GM21515 (cell line): ENCODE data around the gene OLA1.

Experiments used
- ATAC-seq: cut with Tn5 transposase; IDR thresholded peaks from one replicate; pipeline ENCODE4 v1.9.1; 2021; ENCODE audit not compliant: unreplicated experiment

OLA1 gene

DNA sequence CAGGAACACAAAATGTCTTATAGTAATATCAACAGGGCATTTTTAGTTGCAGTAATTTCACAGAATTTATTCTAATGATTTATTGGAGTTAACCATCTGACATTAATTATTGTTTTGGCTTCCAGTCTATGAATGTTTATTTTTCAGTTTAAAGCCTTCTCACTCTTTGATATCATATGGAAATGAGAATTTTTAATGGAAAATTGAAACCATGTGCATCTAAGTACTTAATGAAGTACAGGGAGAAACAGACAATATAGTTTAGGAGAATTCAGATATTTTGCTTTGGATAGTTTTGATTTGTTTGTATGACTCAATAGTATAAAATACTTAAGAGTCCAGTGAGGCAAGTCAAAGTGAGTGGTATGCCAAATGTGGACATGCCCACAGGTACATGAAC, 126.1 kb downstream of the OLA1 start:
- no peak for ATAC-seq

DNA sequence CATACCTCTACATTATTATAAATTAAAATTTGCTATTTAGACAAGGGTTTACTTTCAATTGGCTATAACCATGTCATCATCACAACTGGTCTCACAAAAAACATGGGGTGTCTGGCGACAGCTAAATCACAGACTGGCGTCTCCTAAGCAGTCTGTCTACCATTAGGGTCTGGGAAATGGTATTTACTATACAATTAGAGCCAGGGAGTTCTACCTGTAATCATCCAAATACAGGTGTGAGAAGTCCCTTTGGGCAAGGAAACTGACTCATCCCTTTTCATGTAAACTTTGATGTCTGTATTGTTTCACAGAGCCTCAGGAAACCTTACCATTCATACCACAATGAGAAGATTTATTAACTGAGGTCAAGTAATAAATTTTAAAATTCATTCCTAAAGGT, 126.7 kb downstream of the OLA1 start:
- ATAC-seq, result no peak

DNA sequence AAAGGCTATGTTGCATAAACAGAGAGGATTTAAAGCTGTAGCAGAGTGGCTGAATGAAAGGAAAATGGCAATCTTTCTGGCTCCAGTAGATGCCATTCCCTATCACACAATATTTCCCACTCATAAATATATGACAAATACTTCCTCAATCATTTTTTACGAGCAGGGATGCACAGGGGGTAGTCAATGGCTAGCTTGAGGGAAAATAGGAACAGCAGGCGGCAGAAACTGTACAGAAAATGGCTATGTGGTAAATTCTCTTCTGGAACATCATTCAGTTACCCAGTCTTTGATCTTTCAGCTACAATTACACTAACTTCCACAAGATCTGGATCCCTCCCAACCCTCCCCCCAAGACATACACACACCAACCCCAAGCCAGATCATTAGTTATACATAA, 127.2 kb downstream of the OLA1 start:
- ATAC-seq, result no peak

DNA sequence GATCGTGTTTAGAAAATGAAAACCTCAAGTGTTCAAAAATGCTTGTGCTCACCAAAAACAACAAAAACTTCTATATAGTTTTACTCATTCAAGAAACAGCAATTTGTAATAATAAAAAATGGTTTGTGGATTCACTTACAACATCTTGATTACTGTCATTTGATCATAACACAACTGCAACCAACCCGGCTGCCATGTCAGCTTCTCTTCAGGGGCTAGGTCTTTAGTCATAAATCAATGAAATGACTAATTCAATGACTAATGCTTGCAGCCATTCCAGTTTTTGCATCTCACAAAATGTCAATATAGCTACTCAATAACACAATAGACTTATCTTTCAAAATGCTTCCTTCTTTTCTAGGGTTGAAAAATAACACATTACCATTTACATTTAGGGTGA, 128.0 kb downstream of the OLA1 start:
- ATAC-seq, result no peak

DNA sequence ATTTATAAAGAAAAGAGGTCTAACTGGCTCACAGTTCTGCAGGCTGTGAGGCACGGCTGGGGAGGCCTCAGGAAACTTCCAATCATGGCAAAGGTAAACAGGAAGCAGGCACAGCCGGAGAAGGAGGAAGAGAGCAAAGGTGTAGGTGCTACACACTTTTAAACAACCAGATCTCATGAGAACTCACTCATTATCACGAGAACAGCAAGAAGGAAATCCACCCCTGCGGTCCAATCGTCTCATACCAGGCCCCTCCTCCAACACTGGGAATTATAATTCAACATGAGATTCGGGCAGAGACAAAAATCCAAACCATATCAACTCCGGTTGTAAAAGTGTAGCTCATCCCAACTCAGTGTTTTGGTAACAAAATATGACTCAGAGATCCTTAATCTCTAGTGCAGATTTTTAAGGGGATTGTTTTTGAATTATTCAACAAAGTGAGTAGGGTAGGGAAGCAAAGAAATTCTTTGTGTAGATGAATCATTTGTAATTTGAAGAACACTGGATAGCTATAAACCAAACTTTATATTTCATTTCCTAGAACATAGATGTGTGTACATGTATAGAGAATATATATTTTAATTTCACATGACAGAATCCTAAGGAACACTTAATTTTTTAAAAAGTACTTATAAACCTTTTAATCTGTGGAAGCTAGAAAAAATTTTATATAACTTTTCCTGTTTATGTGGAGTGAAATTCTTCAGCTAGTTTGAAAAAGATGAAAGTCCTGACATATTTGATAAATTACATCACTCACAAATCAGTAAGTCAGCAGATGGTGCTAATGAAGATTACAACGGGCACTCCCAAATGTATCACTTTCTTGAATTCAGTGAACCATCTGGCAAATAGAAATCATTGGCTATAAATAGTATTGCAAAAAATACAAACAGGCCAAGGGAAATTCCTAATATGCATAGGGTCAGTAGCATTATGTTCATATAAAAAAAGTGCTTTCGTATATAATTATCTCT, 130.1 kb downstream of the OLA1 start:
- no peak for ATAC-seq

DNA sequence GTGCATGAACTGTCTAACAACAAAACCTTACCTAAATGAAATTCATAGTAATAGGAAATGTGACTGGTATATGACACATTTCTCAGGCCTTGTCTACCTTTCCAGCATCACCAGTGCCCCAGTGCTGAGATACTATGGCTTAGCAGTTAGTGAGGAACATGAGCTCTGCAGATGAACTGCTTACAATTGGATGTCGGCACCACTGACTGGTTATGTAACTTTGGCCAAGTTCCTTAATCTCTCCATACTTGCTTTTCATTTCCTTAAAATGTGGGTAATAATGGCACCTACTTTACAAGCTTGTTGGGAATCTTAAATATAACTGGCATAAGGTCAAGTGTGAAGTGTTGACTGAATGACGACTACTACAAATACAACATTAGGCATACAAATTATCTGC, 136.3 kb downstream of the OLA1 start:
- ATAC-seq, result no peak

DNA sequence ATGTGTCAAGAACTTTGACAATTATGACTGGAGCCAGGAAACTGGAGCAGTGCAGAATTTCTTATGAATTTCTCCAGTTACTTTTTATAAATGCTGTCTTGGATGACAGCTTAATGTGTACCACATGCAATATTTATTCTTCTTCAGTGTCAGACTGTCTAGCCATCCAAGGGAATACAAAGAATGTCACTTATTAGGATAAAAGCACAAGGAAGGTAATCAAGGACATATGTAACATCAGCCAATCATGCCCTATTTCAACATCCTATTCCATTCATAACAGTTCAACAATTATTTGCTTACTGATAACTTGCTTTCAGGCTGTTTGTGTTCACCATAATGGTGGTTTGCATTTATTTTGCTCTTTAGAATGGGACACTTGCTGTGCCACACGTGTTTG, 139.8 kb downstream of the OLA1 start:
- ATAC-seq, result no peak

DNA sequence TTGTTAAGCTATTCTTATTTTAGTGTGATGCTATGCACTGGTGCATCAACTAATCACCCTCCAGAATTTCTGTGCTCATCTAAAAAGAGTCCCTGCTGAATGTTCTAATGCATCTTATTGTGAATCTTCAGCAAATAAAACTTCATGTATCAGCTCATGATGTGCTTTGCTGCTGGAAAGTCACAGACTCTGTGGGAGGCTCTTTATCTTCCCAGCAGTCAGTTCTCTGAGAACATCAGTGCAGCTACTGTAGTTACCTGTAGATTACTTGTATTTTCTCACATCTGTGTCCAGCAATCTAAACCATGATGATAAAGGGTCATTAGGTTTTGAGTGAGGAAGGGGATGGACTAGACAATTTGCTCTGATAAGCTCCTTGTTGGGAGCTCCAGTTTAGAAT, 141.6 kb downstream of the OLA1 start:
- ATAC-seq, result no peak

DNA sequence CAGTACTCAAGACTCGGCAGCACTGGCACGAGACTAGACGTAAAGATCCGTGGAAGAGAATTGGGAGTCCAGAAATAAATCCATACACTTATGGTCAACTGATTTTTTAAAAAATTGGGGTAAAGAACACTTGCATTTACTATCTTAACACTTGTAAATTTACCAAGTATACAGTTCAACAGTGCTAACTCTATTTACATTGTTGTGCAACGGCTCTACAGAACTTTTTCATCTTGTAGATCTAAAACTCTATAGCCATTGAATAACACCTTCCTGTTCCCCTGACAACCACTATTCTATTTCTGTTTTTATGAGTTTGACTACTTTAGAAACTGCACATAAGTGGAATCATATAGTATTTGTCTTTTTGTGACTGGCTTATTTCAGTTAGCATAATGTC, 153.8 kb downstream of the OLA1 start:
- no peak for ATAC-seq

DNA sequence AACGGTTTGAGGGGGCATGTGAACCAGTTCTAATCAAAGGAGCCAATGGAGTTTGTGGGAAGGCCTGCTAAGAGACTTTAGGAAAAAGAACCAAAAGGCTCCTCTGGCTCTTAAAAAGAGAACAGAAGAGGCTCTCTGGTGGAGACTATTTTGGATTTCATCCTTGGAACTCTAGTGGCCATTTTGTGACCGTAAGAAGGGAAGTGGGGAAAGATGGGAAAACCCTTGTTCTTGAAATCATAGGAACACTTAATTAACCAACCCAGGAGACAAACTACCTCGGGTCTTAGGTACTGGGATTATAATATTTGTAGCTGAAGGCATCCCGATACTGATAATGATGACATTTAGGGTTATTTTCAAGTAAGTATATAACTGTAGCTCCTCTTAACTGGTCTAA, 157.9 kb downstream of the OLA1 start:
- no peak for ATAC-seq

DNA sequence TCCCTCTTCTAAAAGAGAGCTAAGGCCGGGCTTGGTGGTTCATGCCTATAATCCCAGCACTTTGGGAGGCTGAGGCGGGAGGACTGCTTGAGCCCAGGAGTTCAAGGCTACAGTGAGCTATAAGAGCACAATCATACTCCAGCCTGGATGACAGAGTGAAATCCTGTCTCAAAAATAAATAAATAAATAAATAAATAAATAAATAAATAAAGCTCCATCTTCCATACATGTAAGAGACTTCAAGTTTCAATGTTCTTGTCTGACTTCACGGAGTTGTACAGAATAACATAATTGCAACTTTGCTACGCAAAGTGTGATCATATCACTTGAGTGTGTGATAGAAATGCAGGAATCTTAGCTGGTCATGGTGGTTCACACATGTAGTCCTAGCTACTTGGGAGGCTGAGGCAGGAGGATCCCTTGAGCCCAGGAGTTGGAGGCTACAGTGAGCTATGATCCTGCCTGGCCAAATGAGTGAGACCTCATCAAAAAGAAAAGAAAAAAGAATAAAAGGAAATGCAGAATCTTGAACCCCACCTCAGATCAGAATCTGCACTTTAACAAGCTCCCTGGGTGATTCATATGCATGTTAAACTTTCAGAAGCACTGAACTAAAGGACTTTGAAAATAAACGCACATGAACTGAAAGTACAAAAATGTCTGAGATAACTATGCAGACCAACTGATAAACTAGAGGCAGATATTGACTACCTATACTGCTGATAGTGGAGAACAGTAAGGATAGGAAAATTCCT, 159.4 kb downstream of the OLA1 start:
- ATAC-seq, result no peak

DNA sequence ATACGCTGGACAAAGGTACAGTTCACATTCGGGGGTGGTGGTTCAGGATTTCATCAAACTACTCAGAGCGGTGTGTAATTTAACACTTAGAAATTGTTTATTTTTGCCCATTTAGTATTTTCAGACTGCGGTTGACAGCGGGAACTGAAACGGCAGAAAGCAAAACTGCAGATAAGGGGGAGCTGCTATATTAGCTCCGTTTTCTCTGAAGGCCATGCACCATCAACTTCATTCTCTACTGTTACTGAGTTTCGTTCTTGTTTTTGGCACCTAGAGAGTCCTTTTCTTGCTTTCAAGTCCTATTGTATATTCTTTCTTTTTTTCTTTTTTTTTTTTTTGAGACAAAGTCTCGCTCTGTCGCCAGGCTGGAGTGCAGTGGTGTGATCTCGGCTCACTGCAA, 161.6 kb downstream of the OLA1 start:
- ATAC-seq, result peak; percentile 61

DNA sequence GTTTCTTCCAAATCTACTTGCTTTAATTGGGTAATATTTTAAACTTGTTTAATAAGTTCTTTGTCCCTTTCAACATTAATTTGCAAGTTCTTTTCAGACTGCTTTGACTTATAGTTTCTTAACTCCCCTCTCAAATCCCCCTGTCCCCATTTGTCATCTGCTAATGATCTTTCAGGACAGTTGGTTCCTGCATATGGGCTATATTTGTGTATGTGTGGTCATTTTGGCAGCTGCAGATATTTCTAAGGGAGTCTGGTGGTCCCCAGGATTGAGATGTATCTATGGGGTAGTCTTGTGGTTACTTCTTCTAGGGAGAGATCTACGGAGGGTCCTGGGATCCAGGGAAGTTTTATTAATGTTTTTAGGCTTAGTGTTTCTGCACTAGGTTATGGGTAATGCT, 162.6 kb downstream of the OLA1 start:
- ATAC-seq, result no peak

DNA sequence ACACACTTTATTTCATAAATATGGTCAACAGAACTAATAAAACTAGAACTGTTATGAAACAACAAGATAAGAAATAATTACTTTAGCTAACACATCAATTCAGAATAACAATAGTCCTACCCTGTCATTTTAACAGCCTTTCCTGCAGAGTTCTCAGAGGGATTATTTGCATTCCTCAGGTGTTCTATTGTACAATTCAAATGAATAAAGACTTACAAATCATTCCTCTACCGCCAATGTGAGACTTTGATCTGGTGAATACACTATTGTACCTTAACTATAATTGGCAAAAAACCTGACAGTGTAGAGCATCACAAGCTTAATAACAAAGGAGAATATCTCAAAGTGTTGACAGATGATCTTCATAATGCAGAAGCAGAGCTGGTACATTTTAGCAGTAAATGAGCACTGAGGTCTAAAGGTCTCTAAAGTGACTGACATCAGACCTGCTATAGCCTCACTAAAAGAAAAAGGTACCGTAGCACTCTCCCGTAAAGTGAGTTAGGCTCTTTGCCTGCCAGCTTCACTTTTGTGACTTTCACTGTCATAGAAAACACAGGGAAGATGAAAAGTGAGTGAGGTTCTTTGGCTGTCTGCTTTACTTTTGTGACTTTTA, 164.4 kb downstream of the OLA1 start:
- no peak for ATAC-seq

DNA sequence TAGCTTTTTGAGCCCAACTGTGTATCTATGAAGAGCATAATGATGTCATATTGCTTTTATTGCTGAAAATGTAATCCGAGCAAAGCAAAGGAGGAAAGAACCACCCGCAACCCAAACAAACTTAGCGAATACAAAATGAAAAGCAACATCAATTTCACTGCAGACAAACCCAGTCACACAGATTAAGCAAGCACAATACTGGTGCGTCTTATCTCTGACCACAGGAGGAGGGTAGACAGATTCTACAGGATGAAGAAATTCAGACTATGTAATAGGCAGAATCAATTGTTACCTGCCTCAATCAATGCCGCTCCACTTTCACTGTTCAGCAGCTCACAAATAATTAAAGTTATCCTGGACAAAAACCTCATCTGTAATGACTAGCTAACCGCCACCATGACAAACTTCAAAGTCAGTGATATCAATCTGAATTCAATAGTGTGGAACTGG, 167.6 kb downstream of the OLA1 start:
- no peak for ATAC-seq

DNA sequence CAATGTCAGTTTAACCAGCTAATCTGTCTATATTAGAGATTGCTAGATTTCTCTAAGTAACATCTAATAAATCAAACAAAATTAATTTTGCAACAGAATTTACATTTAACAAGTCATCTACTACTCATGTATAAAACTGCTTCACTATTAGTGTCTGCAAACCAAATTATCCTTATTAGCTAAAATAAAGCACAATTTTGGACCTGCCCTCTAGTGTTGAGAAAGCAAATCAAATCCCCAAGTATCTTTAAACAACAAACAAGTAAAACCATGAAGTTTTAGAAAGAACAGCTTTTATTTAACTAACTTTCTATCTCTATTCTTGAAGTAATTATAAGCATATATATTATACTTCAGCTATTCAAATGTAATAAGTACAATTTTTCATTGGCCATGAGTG, 170.1 kb downstream of the OLA1 start:
- no peak for ATAC-seq

DNA sequence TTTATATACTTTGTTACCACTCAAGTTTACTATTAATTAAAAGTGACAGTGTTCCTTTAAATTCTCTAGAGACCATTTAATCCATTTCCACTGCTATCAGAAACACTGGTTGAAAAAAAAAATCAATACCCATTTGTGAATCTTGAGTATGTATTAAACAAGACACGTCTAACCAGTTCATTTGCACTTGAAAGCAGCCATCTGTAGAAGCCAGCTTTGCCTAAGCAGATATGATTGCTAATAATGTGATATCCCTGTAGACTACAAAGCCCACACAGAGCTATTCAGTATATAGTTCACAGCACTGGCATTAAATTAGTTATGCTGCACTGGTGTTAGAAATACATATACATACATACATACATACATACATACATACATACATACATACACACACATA, 171.4 kb downstream of the OLA1 start:
- no peak for ATAC-seq

DNA sequence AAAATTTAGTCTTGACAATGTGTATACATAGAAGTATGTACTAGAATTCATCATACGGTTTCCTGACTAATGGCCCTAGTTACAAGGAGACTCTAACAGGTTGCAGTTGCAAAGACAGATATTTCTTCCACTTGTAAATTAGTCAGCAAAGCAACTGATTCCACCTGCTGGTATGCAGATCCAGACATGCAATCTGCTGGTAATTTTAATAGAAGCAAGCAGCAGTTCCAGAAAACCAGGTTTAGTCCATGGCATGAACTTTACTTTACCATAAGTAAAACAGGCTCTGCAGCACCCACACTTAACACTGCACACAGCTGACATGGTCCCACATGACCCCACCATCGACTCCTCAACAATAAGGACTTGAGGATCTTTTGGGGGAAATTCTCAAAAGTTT, 172.3 kb downstream of the OLA1 start:
- ATAC-seq, result no peak

DNA sequence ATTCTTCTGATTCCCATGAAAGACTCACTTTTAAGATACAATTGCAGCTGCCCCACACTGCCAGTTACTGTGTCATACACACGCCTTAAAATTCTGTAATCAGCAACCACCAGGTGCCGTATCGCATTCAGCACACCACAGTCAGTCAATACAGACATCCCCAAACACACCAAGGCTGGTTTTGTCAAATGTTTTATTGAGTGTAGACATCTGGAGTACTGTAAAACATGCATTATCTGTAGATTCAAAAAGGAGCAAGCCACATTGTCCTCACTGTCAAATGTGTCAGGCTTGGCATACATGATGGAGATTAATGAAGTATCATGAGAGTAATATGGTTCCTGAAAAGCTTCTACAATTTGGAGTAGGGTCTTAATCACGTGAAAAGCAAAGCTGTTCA, 173.5 kb downstream of the OLA1 start:
- no peak for ATAC-seq

DNA sequence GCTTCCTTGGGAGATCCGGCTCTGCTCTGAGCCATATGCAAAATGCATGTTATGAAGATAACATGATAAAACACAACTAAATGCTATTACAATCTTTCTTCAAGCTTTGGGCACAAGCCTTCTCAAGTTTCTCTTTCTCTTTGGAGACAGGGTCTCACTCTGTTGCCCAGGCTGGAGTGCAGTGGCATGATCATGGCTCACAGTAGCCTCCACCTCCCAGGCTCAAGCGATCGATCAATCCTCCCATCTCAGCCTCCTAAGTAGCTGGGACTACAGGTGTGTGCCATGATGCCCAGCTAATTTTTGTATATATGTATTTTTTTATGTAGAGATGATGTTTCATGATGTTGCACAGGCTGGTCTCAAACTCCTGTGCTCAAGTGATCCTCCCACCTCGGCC, 175.5 kb downstream of the OLA1 start:
- no peak for ATAC-seq

DNA sequence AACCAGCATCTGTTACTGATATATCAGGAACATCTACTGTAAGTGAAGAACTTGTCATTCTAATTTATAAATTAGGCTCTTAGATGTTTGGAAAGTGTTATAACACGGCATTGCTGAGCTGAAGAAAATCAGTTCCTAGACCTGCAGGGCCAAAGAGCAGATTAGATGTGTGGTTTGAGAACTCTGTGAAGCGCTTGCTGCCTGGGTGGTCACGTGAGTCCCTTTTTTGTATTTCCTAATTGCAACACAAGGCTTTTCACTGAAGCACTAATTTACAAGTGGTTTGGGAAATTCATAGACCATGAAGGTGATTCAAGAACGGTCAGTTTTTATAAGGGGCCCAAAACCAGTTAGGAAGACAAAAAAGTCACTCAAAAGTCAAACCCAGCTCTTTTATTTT, 176.3 kb downstream of the OLA1 start:
- ATAC-seq, result no peak

DNA sequence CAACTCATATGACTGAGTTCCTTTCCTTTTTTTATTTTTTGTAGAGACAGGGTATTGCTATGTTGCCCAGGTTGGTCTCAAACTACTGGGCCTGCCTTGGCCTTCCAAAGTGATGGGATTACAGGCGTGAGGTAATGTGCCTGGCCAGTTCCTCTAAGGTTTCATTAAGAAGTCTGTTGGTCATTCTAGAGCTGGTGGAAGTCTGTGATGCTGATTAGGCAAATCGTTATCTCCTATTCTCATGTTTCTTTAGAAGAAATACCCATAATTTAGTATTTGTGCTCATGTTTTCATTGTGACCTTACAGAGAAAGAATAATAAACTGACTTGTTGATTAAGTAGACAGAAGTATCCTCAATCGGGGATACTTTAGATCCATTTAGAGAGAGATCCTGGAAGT, 177.0 kb downstream of the OLA1 start:
- no peak for ATAC-seq
